Stimulated activated naive B cell treated with anti-CD40 and anti-IgM and Interleukin-4, amounts not matched to agents 10 μg/mL and 1 μg/mL and 100 μg/mL, for 72 hours (primary cell): ENCODE results near the gene FAM120AOS.
"Not testable (repeated sequence)": the region's sequence is repeated elsewhere in the genome, so short reads cannot be mapped to it uniquely, and the experiment has no call there.

Experiments used
- ATAC-seq, 2 donors: fragments of 150-1000 bp; cut with Tn5 transposase; replicated peaks; 2 replicates each; pipeline ENCODE4 v1.10.0; 2021; ENCODE audit warnings: moderate library complexity in 1 of 2
- DNase-seq: peaks from one replicate; pipeline ENCODE4 v3.0.0; 2021
- H3K27ac Mint-ChIP-seq: one replicate; pipeline ENCODE4 v1.8.0; 2022; ENCODE audit warnings: mild to moderate bottlenecking, mixed read lengths
- H3K27me3 Mint-ChIP-seq, 2 donors: one replicate each; pipeline ENCODE4 v1.8.0; 2022; ENCODE audit warnings: mixed read lengths in 2 of 2
- H3K36me3 Mint-ChIP-seq, 2 donors: one replicate each; pipeline ENCODE4 v1.8.0; 2022; ENCODE audit warnings: mixed read lengths in 2 of 2, mild to moderate bottlenecking in 1 of 2
- H3K4me1 Mint-ChIP-seq, 2 donors: one replicate each; pipeline ENCODE4 v1.8.0; 2022; ENCODE audit warnings: mixed read lengths in 2 of 2, mild to moderate bottlenecking in 1 of 2
- H3K4me3 Mint-ChIP-seq, 2 donors: one replicate each; pipeline ENCODE4 v1.8.0; 2022; ENCODE audit warnings: mild to moderate bottlenecking in 2 of 2, mixed read lengths in 2 of 2, moderate library complexity in 1 of 2
- H3K9me3 Mint-ChIP-seq, 2 donors: one replicate each; pipeline ENCODE4 v1.8.0; 2022; ENCODE audit warnings: mixed read lengths in 2 of 2, mild to moderate bottlenecking in 1 of 2

The FAM120AOS gene

GRCh38 chr9:93439301-93439700, 14.1 kb downstream of the FAM120AOS start:
- DNase-seq, ATAC-seq, H3K27me3 Mint-ChIP-seq, H3K9me3 Mint-ChIP-seq, H3K4me1 Mint-ChIP-seq, H3K4me3 Mint-ChIP-seq, H3K27ac Mint-ChIP-seq: not testable (repeated sequence)
- peaks cover 7 to 18% of the 10 kb centered on the region in 2 donors for H3K36me3 Mint-ChIP-seq

- ATAC-seq = no peak
- no peak for DNase-seq
- Mint-ChIP-seq H3K36me3 (peaks cover 5 to 15% of the 10 kb centered on the region in 2 donors), H3K4me1 (peaks cover 4% of the 10 kb centered on the region in 2 donors), H3K9me3 (no peaks in the 10 kb centered on the region), H3K27me3 (no peaks in the 10 kb centered on the region), H3K27ac (no peak overlapping the region), H3K4me3 (no peak overlapping the region)
These were observed 15.4 kb downstream of the FAM120AOS start for GRCh38 chr9:93437996-93438395.

- H3K27ac Mint-ChIP-seq = no peak overlapping the region
- H3K4me3 Mint-ChIP-seq = no peak overlapping the region
- H3K4me1 Mint-ChIP-seq = peaks cover 2 to 8% of the 10 kb centered on the region in 2 donors
- no peak for ATAC-seq
- no peaks in the 10 kb centered on the region for H3K27me3 Mint-ChIP-seq
- H3K36me3 Mint-ChIP-seq = peaks cover 5 to 15% of the 10 kb centered on the region in 2 donors
- DNase-seq = no peak
- H3K9me3 Mint-ChIP-seq = no peaks in the 10 kb centered on the region
These were observed 16.6 kb downstream of the FAM120AOS start for GRCh38 chr9:93436655-93437407.

- DNase-seq (no peak), ATAC-seq (no peak)
- Mint-ChIP-seq H3K36me3 (peaks cover 5 to 15% of the 10 kb centered on the region in 2 donors), H3K27ac (no peak overlapping the region), H3K4me1 (peaks cover 2 to 10% of the 10 kb centered on the region in 2 donors), H3K9me3 (no peaks in the 10 kb centered on the region), H3K4me3 (no peak overlapping the region), H3K27me3 (no peaks in the 10 kb centered on the region)
These were observed 17.2 kb downstream of the FAM120AOS start for GRCh38 chr9:93436218-93436617.

GRCh38 chr9:93435386-93435785, 18.0 kb downstream of the FAM120AOS start:
- no peak overlapping the region for H3K4me3 Mint-ChIP-seq
- no peak for DNase-seq
- H3K36me3 Mint-ChIP-seq = peaks cover 5 to 15% of the 10 kb centered on the region in 2 donors
- ATAC-seq = no peak
- H3K27me3 Mint-ChIP-seq = no peaks in the 10 kb centered on the region
- H3K9me3 Mint-ChIP-seq = no peaks in the 10 kb centered on the region
- H3K27ac Mint-ChIP-seq = no peak overlapping the region
- H3K4me1 Mint-ChIP-seq = peaks cover 2 to 10% of the 10 kb centered on the region in 2 donors

- Mint-ChIP-seq H3K36me3 (peaks cover 5 to 15% of the 10 kb centered on the region in 2 donors), H3K4me3 (no peak overlapping the region), H3K27me3 (no peaks in the 10 kb centered on the region), H3K27ac (no peak overlapping the region), H3K9me3 (no peaks in the 10 kb centered on the region), H3K4me1 (peaks cover 2 to 10% of the 10 kb centered on the region in 2 donors)
- DNase-seq (no peak), ATAC-seq (no peak)
These were observed 19.3 kb downstream of the FAM120AOS start for GRCh38 chr9:93434056-93434455.

- Mint-ChIP-seq H3K4me3 (no peak overlapping the region), H3K4me1 (peaks cover 2 to 10% of the 10 kb centered on the region in 2 donors)
These were observed 20.4 kb downstream of the FAM120AOS start for GRCh38 chr9:93432964-93433363.

GRCh38 chr9:93431539-93432105, 21.8 kb downstream of the FAM120AOS start:
- Mint-ChIP-seq H3K4me3 (no peak overlapping the region), H3K27me3 (peaks cover 12 to 13% of the 10 kb centered on the region in 2 donors), H3K36me3 (peaks cover 0 to 6% of the 10 kb centered on the region in 2 donors), H3K9me3 (no peaks in the 10 kb centered on the region), H3K4me1 (peaks cover 2 to 10% of the 10 kb centered on the region in 2 donors), H3K27ac (no peak overlapping the region)
- ATAC-seq = no peak
- no peak for DNase-seq

More at GRCh38 chr9:93432964-93433363, 20.4 kb downstream of the FAM120AOS start:
- DNase-seq = no peak
- peaks cover 5 to 13% of the 10 kb centered on the region in 2 donors for H3K36me3 Mint-ChIP-seq
- H3K27ac Mint-ChIP-seq = no peak overlapping the region
- no peaks in the 10 kb centered on the region for H3K9me3 Mint-ChIP-seq
- peak; percentile 71 to 74 for ATAC-seq
- H3K27me3 Mint-ChIP-seq = peaks cover 4% of the 10 kb centered on the region in 2 donors

GRCh38 chr9:93427655-93428379, 25.6 kb downstream of the FAM120AOS start:
- H3K4me1 Mint-ChIP-seq = peaks cover 0 to 4% of the 10 kb centered on the region in 2 donors
- H3K27ac Mint-ChIP-seq = no peak overlapping the region
- DNase-seq (no peak), ATAC-seq (no peak)
- no peaks in the 10 kb centered on the region for H3K36me3 Mint-ChIP-seq
- H3K4me3 Mint-ChIP-seq = no peak overlapping the region
- peaks cover 28 to 33% of the 10 kb centered on the region in 2 donors for H3K27me3 Mint-ChIP-seq
- H3K9me3 Mint-ChIP-seq = peaks cover 2 to 3% of the 10 kb centered on the region in 2 donors

- DNase-seq = no peak
- peaks cover 29 to 36% of the 10 kb centered on the region in 2 donors for H3K27me3 Mint-ChIP-seq
- ATAC-seq = no peak
- H3K36me3 Mint-ChIP-seq = peaks cover 5 to 7% of the 10 kb centered on the region in 2 donors
- H3K4me1 Mint-ChIP-seq = no peaks in the 10 kb centered on the region
- no peak overlapping the region for H3K27ac Mint-ChIP-seq
- H3K4me3 Mint-ChIP-seq = no peak overlapping the region
- peaks cover 9 to 10% of the 10 kb centered on the region in 2 donors for H3K9me3 Mint-ChIP-seq
These were observed 30.3 kb downstream of the FAM120AOS start for GRCh38 chr9:93422977-93423616.

GRCh38 chr9:93419023-93419422, 34.4 kb downstream of the FAM120AOS start:
- no peak for DNase-seq
- Mint-ChIP-seq H3K27me3 (peaks cover 20 to 26% of the 10 kb centered on the region in 2 donors), H3K4me1 (no peaks in the 10 kb centered on the region), H3K27ac (no peak overlapping the region), H3K4me3 (no peak overlapping the region), H3K9me3 (peaks cover 6 to 12% of the 10 kb centered on the region in 2 donors), H3K36me3 (peaks cover 11 to 12% of the 10 kb centered on the region in 2 donors)
- ATAC-seq = no peak

GRCh38 chr9:93417538-93417937, 35.8 kb downstream of the FAM120AOS start:
- H3K4me3 Mint-ChIP-seq = no peak overlapping the region

GRCh38 chr9:93416530-93417235, 36.7 kb downstream of the FAM120AOS start:
- DNase-seq (no peak), ATAC-seq (no peak)
- Mint-ChIP-seq H3K9me3 (peaks cover 6 to 15% of the 10 kb centered on the region in 2 donors), H3K4me1 (no peaks in the 10 kb centered on the region), H3K27ac (no peak overlapping the region), H3K36me3 (peaks cover 11 to 12% of the 10 kb centered on the region in 2 donors), H3K4me3 (no peak overlapping the region), H3K27me3 (peaks cover 17 to 32% of the 10 kb centered on the region in 2 donors)

More at GRCh38 chr9:93417538-93417937, 35.8 kb downstream of the FAM120AOS start:
- DNase-seq (no peak), ATAC-seq (no peak)
- H3K9me3 Mint-ChIP-seq = peaks cover 6 to 15% of the 10 kb centered on the region in 2 donors
- no peaks in the 10 kb centered on the region for H3K4me1 Mint-ChIP-seq
- no peak overlapping the region for H3K27ac Mint-ChIP-seq
- H3K27me3 Mint-ChIP-seq = peaks cover 17 to 29% of the 10 kb centered on the region in 2 donors
- H3K36me3 Mint-ChIP-seq = peaks cover 11 to 12% of the 10 kb centered on the region in 2 donors
